Lung microvascular endothelial cell (primary cell): ENCODE results near the gene CDH24. TPM values are rescaled to one million over a fixed set of nuclear protein-coding genes. Genes with fewer than 3 reads are reported as not detected.
"Not testable (repeated sequence)": the region's sequence is repeated elsewhere in the genome, so short reads cannot be mapped to it uniquely, and the experiment has no call there.

ENCODE experiments used
- DNase-seq, 2 donors: peaks; one replicate each; pipeline versions ENCODE4 v3.0.0 to v3.0.0-alpha.2; 2010; ENCODE audit warnings: low read depth in 2 of 2
- total RNA-seq: library from RNA; depleted of rRNA; stranded (reverse); fragments of >200 nt; gene quantifications from 2 replicates; pipeline ENCODE4 v1.2.1, GENCODE V29; 2014

Gene CDH24
- total RNA-seq, 1 donor from 2014 or later, result 0.60 TPM

DNA sequence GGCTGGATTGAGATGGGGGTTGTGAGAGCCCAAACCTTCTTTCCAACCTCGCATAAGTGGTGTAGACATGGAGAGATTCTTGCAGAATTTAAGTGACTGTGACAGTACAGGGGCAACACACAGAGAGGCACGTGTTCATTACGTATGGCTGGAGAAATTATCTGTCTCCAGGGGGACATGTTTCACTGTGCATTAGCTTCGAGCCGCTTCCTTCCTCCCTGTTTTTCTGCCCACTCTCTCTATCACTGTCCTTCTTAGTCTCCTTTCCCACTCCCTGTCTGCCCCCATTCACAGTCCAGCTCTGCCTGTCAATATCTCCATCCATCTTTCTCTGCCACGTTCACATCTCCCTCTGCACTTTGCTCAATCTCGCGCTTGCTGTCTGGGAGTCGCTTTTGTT, 35.9 kb downstream of the CDH24 start:
- DNase-seq, result no peak

GRCh38 chr14:23020143-23021128, 36.9 kb downstream of the CDH24 start:
- no peak for DNase-seq

DNA sequence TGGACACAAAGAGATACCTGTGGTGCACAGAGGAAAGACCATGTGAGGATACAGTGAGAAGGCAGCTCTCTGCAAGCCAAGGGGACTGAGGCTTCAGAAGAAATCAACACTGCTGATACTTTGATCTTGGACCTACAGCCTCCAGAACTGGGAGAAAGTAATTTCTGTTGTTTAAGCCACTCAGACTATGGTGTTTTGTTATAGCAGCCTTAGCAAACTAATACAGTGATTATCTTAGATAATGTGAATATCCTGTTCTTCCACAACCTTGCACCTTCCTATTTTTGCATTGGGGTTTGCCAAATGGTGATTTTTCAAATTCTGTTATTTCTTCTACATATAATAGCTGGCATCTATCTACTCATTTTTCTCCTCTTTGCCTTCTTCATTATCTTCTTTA, 39.2 kb downstream of the CDH24 start:
- no peak for DNase-seq

DNA sequence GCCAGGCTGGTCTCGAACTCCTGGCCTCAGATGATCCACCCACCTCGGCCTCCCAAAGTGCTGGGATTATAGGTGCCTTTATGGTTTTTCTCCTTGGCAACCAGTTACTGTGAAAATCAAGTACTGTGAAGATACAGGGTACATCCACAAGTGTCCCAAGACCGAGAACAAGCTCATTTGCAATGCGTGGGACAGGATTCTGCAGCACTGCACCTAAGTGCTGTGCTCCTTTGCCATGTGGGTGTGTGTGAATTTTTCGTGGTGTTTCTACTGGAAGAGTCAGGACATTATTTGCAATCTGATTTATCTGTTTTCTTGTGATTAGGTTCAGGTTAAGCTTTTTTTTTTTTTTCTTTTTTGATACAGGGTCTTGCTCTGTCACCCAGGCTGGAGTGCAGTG, 40.2 kb downstream of the CDH24 start:
- no peak for DNase-seq

GRCh38 chr14:23015618-23016017, 41.7 kb downstream of the CDH24 start:
- DNase-seq, result no peak

GRCh38 chr14:23013749-23014054, 43.6 kb downstream of the CDH24 start:
- DNase-seq, result not testable (repeated sequence)

- DNase-seq, result no peak
These were observed 44.1 kb downstream of the CDH24 start for GRCh38 chr14:23013054-23013748.

- DNase-seq, result peak; percentile 66 to 74
These were observed 47.2 kb downstream of the CDH24 start, which contains the start of gene C14orf93 for GRCh38 chr14:23009939-23010726. C14orf93 (minus strand) TSS chr14:23010143; CDS start chr14:22999023, 11,120 bp downstream.

DNA sequence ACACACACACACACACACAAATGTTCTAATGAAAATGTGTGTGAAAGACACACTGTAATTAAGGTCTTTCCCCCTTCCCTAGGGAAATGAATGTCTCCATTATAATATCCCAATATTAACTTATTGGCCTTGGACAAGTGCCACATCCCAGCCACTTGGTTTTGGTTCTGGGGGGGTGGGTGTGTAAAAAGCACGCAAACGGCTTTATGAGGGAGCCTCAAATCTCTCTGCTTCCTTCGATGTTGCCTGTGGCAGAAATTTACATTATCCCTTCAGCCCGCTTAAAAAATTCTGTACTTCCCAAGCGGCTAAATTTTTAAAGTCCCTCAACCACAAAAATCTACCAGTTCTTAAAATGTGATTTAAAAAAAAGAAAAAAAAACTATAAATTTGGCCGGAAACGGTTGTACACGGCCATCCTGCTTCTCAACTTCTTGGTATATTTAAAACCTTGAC, 47.8 kb downstream of the CDH24 start:
- no peak for DNase-seq

DNA sequence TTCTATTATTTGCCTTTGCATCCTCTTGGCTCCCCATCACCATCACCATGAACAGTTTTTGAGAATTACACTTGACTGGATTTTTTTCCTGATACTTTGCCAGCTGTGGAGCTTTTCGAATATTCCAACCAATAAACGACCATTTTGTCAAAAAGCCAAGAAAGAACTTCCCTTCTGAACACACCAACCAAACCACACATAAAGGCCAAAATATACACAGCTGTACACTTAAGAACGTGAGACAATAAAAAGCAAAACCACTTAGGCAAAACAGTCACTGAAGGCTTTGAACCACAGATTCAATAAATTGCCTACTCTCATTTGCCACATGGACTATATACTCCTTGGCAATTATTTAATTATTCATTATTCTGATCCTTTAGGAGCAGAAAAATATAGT, 48.5 kb downstream of the CDH24 start:
- peak in 1 of 2 donors; percentile 48 for DNase-seq

DNA sequence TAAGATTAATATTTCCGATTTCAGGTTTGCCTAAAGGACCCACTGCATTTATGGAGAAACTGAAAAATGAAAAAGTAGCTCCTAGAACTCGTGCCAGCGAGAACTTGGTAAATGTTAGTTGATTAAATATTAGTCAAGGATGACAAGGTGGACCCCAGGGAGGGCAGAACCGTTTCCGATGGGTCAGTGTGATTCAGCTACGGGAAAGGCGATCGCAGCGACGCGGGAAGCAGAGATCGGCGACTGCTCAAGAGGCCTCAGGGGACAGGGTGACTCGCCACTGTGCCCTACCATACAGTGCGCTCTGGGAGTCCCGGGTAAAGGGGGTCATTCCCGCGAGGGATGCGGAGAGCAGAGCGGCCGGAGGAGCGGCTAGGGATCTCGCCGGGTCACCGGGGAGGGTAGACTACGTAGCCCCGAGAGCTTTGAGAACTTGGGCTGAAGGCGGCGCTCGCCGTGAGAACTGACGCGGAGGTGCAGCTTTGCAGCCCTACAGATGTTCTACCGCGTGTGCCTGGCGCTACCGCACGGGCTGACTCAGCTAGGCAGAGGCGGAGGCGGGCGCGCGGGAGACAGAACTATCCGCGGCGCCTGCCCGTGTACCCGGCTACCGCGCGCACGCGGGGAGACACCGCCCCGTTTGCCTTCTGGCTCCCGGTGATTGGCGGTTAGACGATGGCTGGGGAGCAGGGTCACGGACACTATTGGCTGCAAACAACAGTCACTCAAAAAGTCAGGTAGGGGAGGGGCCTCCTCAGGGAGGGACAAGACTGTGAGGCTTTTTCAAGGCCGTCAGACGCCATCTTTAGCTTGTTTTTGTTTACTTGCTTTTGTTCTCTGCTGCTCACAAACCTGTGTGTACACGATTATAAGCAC, 50.5 kb downstream of the CDH24 start:
- peak; percentile 97 to 98 for DNase-seq

DNA sequence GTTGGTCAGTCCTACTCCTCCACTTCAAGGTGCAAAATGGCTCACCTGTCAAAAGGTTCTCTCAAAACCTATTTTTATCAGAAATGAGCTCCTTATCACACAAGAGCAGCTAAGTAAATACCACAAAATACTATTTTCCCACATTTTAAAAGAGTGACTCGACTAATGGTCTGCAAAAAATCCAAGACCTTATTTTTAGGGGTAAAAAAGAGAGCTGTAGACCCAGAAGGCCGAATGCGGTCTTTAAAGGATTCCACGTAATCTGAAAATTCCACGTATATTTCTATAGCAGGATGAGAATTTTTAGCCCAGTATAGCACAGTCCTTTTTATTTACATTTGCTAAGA, 51.2 kb downstream of the CDH24 start:
- DNase-seq, result no peak

- peak in 1 of 2 donors; percentile 7 for DNase-seq
These were observed 51.7 kb downstream of the CDH24 start for GRCh38 chr14:23005451-23006187.

- DNase-seq, result not testable (repeated sequence)
These were observed 53.0 kb downstream of the CDH24 start for GRCh38 chr14:23004274-23004673.

GRCh38 chr14:23002592-23002991, 54.7 kb downstream of the CDH24 start:
- DNase-seq, result no peak

GRCh38 chr14:23000860-23001259, 56.5 kb downstream of the CDH24 start:
- no peak for DNase-seq

DNA sequence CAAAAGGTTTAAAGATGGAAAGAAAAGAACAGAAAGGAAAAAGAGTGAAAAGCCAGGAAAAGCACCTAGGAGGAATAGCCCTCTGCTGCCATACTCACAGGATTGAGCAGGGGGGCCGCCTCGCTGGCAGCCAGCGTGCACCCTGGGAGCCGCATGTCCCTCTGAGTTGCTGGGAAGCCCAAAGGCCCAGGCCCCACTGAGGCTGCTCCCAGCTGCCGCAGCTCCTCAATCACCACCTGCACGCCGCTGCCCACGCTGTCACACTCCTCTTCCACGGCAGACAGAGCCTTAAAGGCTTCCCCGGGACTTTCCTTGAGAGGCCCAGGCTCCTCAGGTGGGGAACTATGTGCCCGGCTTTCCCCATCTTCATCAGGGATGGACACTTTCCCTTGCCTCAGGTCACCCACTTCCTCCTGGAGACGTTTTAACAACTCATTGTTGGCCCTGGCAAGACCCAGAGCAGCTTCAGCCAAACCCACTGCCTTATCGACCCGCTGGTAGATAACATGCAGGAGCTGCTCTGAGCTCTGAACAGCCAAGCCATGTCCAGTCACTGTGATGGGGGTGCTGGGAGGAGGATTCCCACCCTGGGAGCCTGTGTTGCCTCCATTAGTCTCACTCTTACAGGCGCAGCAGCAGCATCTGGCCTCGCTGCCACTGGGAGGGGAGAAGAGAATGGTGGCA, 58.8 kb downstream of the CDH24 start:
- DNase-seq, result no peak

- no peak for DNase-seq
These were observed 59.5 kb downstream of the CDH24 start for GRCh38 chr14:22997676-22998323.
